GM23248 (cell line): Measurements from ENCODE around the gene OR2B6.

ENCODE experiments used
- EZH2 ChIP-seq: fragments of 200-600 bp; sonication (generic); IDR thresholded peaks from 2 replicates; pipeline ENCODE4 v1.6.1; 2018; ENCODE audit warnings: antibody characterized with exemption, mild to moderate bottlenecking; ENCODE audit not compliant: insufficient read depth, poor library complexity, severe bottlenecking
- EZH2phosphoT487 ChIP-seq: fragments of 200-600 bp; sonication (generic); IDR thresholded peaks from 2 replicates; pipeline ENCODE4 v1.6.1; 2018; ENCODE audit warnings: antibody characterized with exemption, moderate library complexity, mild to moderate bottlenecking, low read depth; ENCODE audit not compliant: insufficient read depth

- TF ChIP-seq EZH2 (no peak), EZH2phosphoT487 (no peak)
Observed at GRCh38 chr6:28003059-28003458, 46.0 kb downstream of the OR2B6 start.
